NCI-H1694 (cell line): ENCODE data around the gene CDYL2.

Experiments
- DNase-seq: peaks from one replicate; lab custom pipeline; 2025; lab: John Stamatoyannopoulos, UW

The CDYL2 gene

GRCh38 chr16:80594756-80595155 is 209.6 kb downstream of the CDYL2 start:
- no peak for DNase-seq

DNA sequence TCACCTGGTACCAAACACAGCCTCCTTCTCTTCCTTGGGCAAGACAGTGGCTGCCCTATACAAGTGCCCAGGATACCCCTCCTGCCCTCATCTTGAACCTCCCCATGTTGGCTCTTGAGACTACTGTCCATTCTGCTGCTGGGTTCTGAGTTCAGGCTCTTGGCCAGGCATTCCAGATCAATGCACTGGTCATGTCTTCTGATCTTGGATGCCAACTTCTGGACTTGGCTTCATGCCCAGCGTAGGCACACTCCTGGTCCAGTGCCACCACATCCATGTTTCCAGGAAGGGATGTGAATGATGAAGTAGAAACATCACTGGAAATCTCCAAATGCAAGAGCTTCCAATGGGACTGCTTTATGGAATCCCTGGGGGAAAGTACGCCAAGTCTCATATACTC is 212.1 kb downstream of the CDYL2 start:
- DNase-seq: no peak

- no peak for DNase-seq
Observed at GRCh38 chr16:80591071-80591915, 213.1 kb downstream of the CDYL2 start.

GRCh38 chr16:80587071-80587470 is 217.3 kb downstream of the CDYL2 start:
- no peak for DNase-seq

DNA sequence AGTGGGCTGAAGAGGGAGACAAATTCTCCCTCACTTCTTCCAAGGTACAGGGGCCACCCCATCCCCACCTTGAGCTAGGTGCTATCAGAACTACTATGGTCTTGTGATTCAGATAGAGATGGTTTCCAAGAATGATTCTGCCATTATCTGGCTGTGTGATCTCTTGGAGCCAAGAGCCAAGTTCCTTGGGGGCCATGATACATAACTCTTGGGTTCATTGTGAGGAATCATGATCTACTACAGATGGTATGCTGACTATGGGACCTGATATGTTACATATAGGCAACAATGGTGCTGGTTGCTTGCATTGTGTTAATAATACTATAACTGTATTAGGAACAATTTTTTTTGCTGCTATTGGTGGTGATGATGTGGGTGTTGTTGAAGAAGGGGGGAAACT is 217.9 kb downstream of the CDYL2 start:
- DNase-seq: no peak

- DNase-seq: no peak
Observed at GRCh38 chr16:80585764-80586163, 218.6 kb downstream of the CDYL2 start.

- DNase-seq: no peak
Observed at GRCh38 chr16:80583466-80583865, 220.9 kb downstream of the CDYL2 start.

DNA sequence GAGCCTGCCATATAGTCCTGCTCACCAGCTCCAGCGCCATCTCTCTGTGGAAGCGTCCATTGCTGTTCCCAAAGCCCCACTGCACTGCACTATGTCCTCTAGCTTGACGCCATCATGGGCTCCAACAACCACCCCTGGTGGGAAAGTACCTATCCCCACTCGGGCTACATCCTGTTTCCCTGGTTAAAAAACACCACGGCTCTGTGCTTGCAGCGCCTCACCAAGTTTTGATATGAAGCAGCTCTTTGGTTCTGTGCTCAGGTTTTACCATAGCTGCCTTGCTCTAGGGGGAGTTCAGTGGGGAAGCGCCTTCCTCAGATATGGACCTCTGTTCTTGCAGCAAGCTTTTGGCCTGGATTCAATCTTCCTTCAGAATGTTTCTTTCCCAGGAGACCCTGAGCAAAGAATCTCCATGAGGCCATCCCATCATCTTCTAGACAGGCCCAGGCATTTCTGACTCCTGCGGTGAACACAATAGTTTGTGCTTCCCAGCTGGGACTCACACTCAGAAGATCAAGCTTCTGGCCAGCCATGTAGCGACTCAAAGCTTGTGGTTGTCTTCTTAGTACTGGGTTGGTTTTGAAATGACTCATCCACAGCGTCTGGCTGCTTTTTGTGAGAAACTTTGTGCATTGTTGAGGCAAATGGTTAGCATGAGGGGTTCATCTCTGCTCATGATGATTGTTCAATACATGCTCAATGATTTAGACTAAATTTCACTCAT is 224.1 kb downstream of the CDYL2 start:
- DNase-seq: no peak

GRCh38 chr16:80577485-80578280 is 226.7 kb downstream of the CDYL2 start:
- no peak for DNase-seq

DNA sequence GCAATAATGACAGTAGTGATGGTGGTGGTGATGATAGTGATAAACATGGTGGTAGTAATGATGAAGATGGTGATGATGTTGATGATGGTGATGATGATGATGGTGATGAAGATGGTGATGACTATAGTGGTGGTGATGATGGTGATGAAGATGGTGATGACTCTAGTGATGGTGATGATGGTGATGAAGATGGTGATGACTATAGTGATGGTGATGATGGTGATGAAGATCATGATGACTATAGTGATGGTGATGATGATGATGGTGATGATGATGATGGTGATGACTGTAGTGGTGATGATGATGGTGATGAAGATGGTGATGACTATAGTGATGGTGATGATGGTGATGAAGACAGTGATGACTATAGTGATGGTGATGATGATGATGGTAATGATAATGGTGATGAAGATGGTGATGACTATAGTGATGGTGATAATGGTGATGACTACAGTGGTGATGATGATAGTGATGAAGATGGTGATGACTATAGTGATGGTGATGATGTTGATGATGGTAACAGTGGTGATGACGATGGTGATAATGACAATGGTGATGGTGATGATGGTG is 228.0 kb downstream of the CDYL2 start:
- DNase-seq: no peak

GRCh38 chr16:80573700-80574120 is 230.7 kb downstream of the CDYL2 start:
- DNase-seq: no peak

GRCh38 chr16:80570106-80570478 is 234.3 kb downstream of the CDYL2 start:
- no peak for DNase-seq

- DNase-seq: no peak
Observed at GRCh38 chr16:80569440-80570105, 234.8 kb downstream of the CDYL2 start.

- DNase-seq: no peak
Observed at GRCh38 chr16:80564394-80564793, 240.0 kb downstream of the CDYL2 start.

DNA sequence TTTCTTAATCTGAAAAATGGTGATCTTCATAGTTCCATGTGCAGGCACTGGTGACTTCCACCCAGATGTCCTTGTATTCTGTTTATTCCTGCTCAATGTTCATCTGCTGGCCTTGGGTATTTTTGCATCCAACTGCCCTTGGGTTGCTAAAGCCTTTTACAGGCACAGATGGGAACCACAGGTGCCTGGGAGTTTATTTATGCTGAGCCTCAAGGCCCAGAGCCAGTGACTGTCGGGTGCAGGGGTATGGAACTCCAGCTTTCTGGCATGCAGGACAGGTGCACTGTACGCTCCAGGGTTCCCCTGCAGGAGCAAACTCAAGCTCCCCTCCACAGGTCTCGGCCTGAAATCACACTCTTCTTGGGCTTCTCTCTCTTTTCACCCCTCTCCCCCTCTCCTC is 241.3 kb downstream of the CDYL2 start:
- no peak for DNase-seq

DNA sequence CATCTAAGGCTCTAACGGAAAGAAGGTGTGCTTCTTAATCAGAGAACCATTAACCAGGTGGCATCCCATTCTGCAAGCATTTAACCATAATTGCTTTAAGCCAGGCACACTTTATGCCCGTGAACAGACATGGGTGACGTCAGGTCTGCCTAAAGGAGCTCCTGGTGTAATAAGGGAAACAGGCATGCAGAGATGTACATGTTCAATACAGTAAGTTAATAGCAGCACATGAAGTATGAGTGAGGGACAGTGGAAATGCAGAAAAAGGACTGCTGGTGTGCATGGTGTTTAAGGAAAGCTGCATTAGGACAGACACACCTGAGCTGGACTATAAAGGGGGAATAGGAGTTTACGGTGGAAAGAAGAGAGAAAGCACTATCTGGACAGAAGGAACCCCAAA is 245.0 kb downstream of the CDYL2 start:
- DNase-seq: no peak

DNA sequence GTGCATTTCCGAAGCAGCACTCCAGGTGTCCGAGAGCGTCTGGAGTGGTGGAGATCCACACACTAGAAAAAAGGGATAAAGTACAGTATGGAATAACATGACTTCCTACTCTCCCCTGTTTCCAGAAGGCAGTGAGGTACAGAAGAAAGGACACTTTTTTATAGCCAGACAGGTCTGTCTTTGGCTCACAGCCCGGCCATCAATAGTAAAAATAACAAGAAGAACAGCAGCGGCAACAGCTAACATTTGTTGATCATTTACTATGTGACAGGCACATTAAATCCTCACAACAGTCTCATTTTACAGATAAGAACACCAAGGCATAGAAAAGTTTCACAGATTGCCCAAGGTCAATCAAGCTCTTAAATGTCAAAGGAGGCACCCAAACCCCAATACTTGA is 247.4 kb downstream of the CDYL2 start:
- no peak for DNase-seq

DNA sequence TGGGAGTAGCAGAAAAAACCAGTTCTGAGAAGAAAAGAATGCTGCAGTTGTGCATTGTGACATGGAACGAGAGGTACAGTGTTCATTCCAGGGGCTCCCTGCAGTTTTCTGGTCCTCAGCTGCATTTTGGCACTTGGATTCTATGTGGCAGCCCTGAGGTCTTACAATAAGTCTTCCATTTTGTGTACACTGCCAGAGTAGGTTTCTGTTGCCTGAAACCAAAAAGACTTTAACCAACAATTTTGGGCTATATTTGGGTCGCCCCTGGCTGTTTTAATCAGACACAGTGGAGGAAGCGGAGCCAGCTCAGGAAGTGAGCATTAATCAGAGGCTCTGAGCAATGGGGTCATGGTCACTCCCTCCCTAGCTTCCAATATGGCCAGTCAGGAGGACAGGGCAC is 247.9 kb downstream of the CDYL2 start:
- DNase-seq: no peak

DNA sequence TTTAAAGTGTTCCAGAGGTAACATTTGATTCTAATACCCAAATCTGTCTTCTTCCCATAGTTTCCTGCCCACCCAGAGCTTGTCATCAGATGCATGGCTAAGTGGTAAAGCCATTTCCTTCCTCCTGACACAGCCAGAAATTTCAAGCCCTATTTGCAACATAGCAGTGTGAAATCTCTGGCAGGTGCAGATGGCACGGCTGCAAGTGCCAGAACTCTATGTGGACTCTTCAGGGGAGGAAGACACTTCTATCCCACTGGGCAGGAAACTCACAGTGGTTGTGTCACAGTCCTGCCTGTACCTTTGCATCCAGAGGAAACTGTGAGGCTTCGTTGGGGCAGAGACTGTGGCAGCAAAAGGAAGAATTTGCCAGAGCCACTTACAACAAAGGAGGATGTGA is 250.4 kb downstream of the CDYL2 start:
- no peak for DNase-seq

- no peak for DNase-seq
Observed at GRCh38 chr16:80552277-80552676, 252.1 kb downstream of the CDYL2 start.
